A549 treated with ZK216348 at 1 μM for 4 hours (cell line): ENCODE measurements around the gene ARFIP1. TPM values are rescaled to one million over a fixed set of nuclear protein-coding genes. Genes with fewer than 3 reads are reported as not detected.

ENCODE experiments used
- total RNA-seq: library from RNA; stranded (reverse); fragments of 200-300 nt; extraction: Qiagen RNA extraction; gene quantifications from 5 replicates; pipeline ENCODE4 v1.2.3, GENCODE V29; 2022; ENCODE audit warnings: low read depth

ARFIP1 gene, protein sequence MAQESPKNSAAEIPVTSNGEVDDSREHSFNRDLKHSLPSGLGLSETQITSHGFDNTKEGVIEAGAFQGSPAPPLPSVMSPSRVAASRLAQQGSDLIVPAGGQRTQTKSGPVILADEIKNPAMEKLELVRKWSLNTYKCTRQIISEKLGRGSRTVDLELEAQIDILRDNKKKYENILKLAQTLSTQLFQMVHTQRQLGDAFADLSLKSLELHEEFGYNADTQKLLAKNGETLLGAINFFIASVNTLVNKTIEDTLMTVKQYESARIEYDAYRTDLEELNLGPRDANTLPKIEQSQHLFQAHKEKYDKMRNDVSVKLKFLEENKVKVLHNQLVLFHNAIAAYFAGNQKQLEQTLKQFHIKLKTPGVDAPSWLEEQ
- total RNA-seq, result 11.2 to 18.7 TPM (median 14.9 TPM) in 5 replicates

DNA sequence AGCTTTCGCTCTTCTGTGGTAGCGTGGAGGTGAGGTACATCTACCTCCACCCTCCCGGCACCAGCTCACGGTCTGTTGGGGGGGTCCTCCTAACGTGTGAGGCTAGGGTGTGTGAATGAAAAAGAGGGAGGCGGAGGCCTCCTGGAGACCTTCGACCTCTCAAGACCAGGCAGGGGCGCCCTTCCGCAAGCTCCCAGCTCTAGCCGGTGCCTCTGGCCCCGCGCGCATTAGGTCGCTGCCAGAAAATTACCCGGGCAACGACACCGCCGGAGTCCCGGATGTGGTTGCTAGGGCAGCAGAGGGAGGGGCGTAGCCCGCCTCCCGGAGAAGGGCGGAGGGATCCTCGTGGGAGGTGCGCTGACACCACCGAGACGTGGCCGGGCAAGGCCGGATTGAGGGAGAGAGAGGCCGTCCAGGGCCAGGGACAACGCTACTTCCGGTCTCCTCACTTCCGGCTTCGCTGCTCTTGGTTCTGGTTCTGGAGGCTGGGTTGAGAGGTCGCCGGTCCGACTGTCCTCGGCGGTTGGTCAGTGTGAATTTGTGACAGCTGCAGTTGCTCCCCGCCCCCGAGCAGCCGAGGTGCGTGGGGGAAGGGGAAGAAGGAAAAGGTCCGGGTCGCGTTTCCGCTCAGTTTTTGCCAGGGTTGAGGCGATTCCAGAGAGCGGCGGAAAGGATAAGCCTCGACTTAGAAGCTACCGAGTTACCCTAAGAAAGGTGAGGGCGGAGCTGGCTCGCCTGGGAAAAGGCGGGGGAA lies at the start of gene ARFIP1, which contains the start of gene TIGD4:
Gene ARFIP1 (plus strand): TSS at position 442 of the 754 bp plus-strand sequence. CDS start 49,680 bp downstream, outside the sequence.
Gene TIGD4 (minus strand): TSS at position 218 of the 754 bp plus-strand sequence. CDS start 8,726 bp downstream, outside the sequence.

GRCh38 chr4:152935631-152936445 lies 156.1 kb downstream of the ARFIP1 start, which contains the start of gene FHDC1:
TSS of gene FHDC1 (plus strand) at chr4:152936323. CDS start at chr4:152943058, 6,735 bp downstream.

Other genes starting within 250 kb of the ARFIP1 start
- 5.7 to 9.3 TPM (median 5.9 TPM) in 5 replicates for gene FBXW7, start 243.9 kb upstream of the ARFIP1 start, total RNA-seq
- gene TMEM154, start 100.0 kb upstream of the ARFIP1 start, total RNA-seq, result 0.04 to 0.06 TPM in 2 of 5 replicates, not detected in the others
- gene TIGD4, start 224 bp upstream of the ARFIP1 start, total RNA-seq, result 0.14 to 0.35 TPM (median 0.26 TPM) in 5 replicates
- 0.46 to 0.79 TPM (median 0.65 TPM) in 5 replicates for gene FHDC1, start 156.4 kb downstream of the ARFIP1 start, total RNA-seq